Adrenal gland (tissue), 5 donors: ENCODE data around the gene TSPAN15.

Source experiments
- POLR2A ChIP-seq, 2 donors: fragments of 450-650 bp; IDR thresholded peaks; one replicate each; pipeline ENCODE4 v1.6.1; 2017; ENCODE audit warnings: antibody characterized with exemption in 2 of 2, mild to moderate bottlenecking in 2 of 2, moderate library complexity in 1 of 2
- TF ChIP-seq, protein P1 (sequence below), 6 experiments: fragments of 450-650 bp in 4 of 6; fragments of 200-600 bp in 2 of 6; sonication (generic) in 1 of 6; IDR thresholded peaks; 1 replicate in 5 of 6; 2 replicates in 1 of 6; pipeline versions ENCODE4 v1.5.1 to v1.8.0; 2016 to 2021; ENCODE audit warnings: antibody characterized with exemption in 6 of 6, mild to moderate bottlenecking in 2 of 6, moderate library complexity in 1 of 6
- donor health status: DM: no; HTN: no; CAD: no.

DNA sequence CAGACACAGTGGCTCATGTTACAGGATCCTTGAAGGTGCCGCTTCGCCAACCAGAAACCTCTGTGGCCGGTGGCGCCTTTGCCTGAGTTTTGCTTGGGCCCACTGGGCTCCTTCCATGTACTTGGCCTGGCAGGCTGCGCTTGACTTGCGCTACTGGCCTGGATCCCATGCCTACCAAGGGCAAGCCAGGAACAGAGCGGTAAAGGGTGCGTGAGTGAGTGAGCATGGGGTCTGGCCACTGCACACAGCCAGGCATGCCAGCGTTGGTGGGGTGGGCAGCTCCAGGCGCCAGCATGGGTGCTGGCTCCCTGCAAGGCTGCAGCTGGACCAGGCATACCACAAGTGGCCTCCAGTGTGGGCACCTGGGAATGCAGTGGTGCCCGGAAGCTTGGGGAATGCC lies 16.3 kb upstream of the TSPAN15 start:
- TF ChIP-seq, protein P1, sequence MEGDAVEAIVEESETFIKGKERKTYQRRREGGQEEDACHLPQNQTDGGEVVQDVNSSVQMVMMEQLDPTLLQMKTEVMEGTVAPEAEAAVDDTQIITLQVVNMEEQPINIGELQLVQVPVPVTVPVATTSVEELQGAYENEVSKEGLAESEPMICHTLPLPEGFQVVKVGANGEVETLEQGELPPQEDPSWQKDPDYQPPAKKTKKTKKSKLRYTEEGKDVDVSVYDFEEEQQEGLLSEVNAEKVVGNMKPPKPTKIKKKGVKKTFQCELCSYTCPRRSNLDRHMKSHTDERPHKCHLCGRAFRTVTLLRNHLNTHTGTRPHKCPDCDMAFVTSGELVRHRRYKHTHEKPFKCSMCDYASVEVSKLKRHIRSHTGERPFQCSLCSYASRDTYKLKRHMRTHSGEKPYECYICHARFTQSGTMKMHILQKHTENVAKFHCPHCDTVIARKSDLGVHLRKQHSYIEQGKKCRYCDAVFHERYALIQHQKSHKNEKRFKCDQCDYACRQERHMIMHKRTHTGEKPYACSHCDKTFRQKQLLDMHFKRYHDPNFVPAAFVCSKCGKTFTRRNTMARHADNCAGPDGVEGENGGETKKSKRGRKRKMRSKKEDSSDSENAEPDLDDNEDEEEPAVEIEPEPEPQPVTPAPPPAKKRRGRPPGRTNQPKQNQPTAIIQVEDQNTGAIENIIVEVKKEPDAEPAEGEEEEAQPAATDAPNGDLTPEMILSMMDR (IDR thresholded peaks at IDR 0.05) = no peak
- no peak for TF ChIP-seq POLR2A (IDR thresholded peaks at IDR 0.05)
